Neutrophil (primary cell): ENCODE data around the gene STAT6.

ENCODE experiments used
- H3K27ac ChIP-seq: fragments of 200-600 bp; sonication (generic); 2 replicates; pipeline ENCODE4 v1.5.1; 2016; ENCODE audit warnings: mild to moderate bottlenecking, moderate library complexity
- H3K27me3 ChIP-seq: fragments of 200-600 bp; sonication (generic); 2 replicates; pipeline ENCODE4 v1.6.0; 2016; ENCODE audit warnings: mild to moderate bottlenecking
- H3K36me3 ChIP-seq: fragments of 200-600 bp; sonication (generic); 2 replicates; pipeline ENCODE4 v1.5.1; 2017
- H3K4me1 ChIP-seq, 2 experiments: fragments of 200-600 bp in 1 of 2; sonication (generic) in 1 of 2; 1 replicate in 1 of 2; 2 replicates in 1 of 2; pipeline versions ENCODE4 v1.5.1 to v1.6.1; 2013 to 2016; ENCODE audit warnings: low read depth in 1 of 2, low read length in 1 of 2, mild to moderate bottlenecking in 1 of 2, moderate library complexity in 1 of 2; ENCODE audit not compliant: control insufficient read depth in 1 of 2, insufficient read depth in 1 of 2
- H3K4me3 ChIP-seq, 2 experiments: fragments of 200-600 bp in 1 of 2; sonication (generic) in 1 of 2; 1 replicate in 1 of 2; 2 replicates in 1 of 2; pipeline ENCODE4 v1.5.1; 2013 to 2016; ENCODE audit warnings: low read depth in 1 of 2, low read length in 1 of 2, mild to moderate bottlenecking in 1 of 2, moderate library complexity in 1 of 2
- H3K9me3 ChIP-seq: fragments of 200-600 bp; sonication (generic); 2 replicates; pipeline ENCODE4 v1.5.1; 2016
- TF ChIP-seq, protein P1 (sequence below): fragments of 200-600 bp; sonication (generic); IDR thresholded peaks from 2 replicates; pipeline ENCODE4 v1.5.1; 2016; ENCODE audit warnings: antibody characterized with exemption

Gene STAT6

DNA sequence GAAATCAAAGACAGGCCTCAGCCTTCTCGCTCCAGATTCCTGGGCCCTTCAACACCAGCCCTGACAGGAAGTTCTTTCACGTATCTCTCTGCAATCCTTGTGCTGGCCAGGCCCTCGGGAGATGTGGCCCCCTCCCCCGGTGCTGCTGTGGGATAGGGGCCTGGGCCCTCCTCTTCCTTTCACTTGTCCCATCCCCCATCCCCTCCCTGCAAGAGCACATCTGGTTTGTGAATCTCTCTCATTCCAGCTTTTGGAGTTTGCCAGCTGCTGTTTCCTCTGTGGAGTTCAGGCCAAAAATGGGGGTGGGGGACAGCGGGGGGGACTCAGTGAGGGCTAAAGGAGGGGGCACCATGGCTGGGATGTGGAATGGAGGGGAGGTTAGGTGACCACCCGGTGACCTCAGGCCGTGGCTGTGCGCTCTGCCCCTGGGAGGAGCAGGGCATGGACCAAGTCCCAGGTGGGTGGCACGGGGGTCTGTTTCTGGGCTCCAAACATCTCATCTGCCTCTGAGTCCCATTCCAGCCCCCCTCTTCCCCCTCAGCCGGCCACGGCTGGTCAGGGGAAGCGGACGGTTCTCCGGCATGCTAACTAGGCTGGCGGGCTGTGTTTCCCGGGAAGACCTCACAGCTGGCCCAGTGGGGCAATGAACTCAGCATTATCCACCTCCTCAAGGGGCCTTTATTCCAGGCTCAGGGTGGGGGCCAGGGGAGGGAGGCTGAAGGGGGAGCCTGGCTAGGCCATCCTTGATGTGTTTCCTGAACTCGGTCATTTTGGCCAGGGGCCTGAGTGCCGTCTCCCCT lies 24.6 kb upstream of the STAT6 start:
- no peak overlapping the region for H3K27ac ChIP-seq
- H3K36me3 ChIP-seq = no peaks in the 10 kb centered on the region
- no peaks in the 10 kb centered on the region for H3K9me3 ChIP-seq
- TF ChIP-seq, protein P1, sequence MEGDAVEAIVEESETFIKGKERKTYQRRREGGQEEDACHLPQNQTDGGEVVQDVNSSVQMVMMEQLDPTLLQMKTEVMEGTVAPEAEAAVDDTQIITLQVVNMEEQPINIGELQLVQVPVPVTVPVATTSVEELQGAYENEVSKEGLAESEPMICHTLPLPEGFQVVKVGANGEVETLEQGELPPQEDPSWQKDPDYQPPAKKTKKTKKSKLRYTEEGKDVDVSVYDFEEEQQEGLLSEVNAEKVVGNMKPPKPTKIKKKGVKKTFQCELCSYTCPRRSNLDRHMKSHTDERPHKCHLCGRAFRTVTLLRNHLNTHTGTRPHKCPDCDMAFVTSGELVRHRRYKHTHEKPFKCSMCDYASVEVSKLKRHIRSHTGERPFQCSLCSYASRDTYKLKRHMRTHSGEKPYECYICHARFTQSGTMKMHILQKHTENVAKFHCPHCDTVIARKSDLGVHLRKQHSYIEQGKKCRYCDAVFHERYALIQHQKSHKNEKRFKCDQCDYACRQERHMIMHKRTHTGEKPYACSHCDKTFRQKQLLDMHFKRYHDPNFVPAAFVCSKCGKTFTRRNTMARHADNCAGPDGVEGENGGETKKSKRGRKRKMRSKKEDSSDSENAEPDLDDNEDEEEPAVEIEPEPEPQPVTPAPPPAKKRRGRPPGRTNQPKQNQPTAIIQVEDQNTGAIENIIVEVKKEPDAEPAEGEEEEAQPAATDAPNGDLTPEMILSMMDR = no peak
- H3K4me3 ChIP-seq = no peak overlapping the region
- H3K27me3 ChIP-seq = peaks cover 33% of the 10 kb centered on the region
- H3K4me1 ChIP-seq = peaks cover 0 to 3% of the 10 kb centered on the region in 2 experiments

DNA sequence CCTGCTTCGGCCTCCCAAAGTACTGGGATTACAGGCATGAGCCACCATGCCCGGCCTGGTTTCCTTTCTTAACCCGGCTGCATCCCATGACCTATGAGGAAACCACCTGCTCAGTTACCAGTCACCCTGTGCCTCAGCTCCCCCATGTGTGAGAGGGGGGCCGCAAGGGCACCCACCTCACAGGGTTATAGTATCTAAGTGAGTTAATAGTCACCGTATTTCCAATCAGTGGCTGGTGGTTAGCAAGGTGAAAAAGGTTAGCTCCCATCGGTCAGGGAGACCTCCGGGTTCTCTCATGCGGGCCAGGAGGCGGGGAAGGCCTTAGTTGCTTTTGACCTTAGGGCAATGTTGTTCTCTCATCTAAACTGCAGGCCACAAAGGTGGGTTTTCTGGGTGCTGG lies 23.8 kb upstream of the STAT6 start:
- Histone ChIP-seq H3K36me3 (no peaks in the 10 kb centered on the region), H3K27me3 (peaks cover 41% of the 10 kb centered on the region), H3K27ac (no peak overlapping the region), H3K4me1 (peaks cover 0 to 3% of the 10 kb centered on the region in 2 experiments), H3K9me3 (no peaks in the 10 kb centered on the region), H3K4me3 (no peak overlapping the region)
- TF ChIP-seq, protein P1 = no peak

DNA sequence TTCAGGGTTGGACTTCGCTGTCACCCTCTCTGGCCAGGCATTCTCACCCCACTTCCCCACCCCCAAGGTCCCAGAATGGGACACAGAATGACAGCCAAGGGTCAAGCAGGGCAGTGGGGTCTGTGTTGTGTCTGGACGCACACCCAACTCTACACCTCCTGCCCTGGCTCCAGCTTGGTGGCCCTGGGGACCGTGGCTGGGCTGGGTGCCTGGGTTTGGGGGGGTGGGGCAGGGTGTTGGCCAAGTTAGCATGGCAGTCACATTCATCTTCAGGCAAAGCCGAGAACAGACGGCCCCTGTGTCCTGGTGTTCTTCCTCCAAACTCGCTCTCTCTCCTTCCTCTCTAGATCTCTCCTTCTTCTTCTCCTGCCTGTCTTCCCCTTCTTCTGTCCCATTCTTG lies 22.8 kb upstream of the STAT6 start:
- Histone ChIP-seq H3K27ac (no peak overlapping the region), H3K27me3 (peaks cover 51% of the 10 kb centered on the region), H3K36me3 (no peaks in the 10 kb centered on the region), H3K9me3 (no peaks in the 10 kb centered on the region), H3K4me1 (peaks cover 0 to 3% of the 10 kb centered on the region in 2 experiments), H3K4me3 (no peak overlapping the region)
- TF ChIP-seq, protein P1 = no peak

DNA sequence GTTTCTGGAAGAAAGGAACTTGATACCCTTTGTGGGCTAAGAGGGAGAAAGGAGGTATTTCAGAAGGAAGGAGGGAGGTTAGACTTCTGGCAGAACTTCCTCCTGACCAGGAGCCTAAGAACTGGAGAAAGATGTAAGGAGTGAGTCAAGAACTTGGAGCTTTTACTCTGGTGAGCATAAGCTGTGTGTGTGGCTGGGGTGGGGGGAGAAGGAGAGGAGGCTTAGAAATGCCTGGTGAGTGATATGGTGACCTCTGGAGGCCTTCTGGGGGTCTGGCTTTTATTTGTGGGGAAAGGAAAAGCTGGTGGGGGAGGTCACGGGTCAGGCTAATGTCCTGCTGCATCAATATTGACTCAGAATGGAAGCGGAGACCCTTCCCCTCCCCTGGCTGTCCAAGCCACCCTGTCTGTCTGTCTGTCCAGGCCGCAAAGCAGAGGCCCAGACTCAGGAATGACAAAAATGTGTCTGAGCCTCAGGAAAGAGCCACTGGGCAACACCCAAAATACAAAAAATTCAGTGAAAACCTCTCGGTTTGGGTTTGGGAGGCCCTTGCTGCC lies 21.9 kb upstream of the STAT6 start:
- Histone ChIP-seq H3K4me1 (peaks cover under 1 to 7% of the 10 kb centered on the region in 2 experiments), H3K27me3 (peaks cover 59% of the 10 kb centered on the region), H3K9me3 (no peaks in the 10 kb centered on the region), H3K27ac (no peak overlapping the region), H3K4me3 (no peak overlapping the region), H3K36me3 (no peaks in the 10 kb centered on the region)
- TF ChIP-seq, protein P1 = no peak

DNA sequence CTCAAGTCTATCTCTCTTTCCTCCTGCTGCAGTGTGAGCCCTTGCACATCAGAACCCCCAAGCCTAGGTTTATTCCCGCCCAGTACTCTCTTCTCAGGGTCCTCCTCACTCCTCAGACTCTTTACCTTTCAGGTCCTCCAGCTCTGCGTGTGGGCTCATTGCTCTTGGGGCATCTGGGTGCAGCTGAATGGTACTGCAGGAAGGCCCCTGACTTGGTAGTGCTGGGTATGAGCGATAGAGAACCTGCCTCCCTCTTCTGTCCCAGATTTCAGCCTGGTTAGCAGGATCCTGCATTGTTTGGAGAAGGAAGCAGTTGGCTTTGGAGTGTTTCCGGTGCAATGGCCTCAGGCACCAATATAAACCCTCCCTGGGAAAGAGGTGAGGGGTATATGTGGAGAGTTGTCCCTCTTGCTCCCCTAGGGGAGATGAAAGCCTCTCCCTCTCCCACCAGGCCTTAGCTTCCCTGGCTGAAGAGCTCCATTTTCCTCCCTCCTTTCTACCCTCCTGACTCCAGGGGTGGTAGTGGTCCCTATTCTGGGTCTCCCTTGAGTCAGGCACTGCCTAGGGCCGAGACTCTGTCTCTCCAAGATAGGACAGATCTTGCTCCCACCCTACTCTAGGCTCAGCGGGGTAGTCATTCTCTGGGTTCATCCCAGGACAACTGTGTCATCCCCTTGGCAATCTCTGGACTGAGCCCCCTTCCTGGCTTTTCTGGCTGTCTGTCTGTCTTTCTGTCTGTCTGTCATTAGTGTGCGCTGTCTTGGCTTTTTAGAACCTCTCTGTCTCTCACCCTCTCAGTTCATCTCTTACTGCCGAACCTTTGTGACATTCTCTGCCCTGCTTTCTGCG lies 21.0 kb upstream of the STAT6 start:
- Histone ChIP-seq H3K27me3 (peaks cover 69% of the 10 kb centered on the region), H3K9me3 (no peaks in the 10 kb centered on the region), H3K36me3 (no peaks in the 10 kb centered on the region), H3K4me1 (peaks cover 2 to 13% of the 10 kb centered on the region in 2 experiments), H3K4me3 (no peak overlapping the region), H3K27ac (no peak overlapping the region)
- TF ChIP-seq, protein P1 = no peak
